ENCODE results near the gene PDZD8. TPM values are rescaled to one million over a fixed set of nuclear protein-coding genes. Genes with fewer than 3 reads are reported as not detected.
"Not testable (repeated sequence)": the region's sequence is repeated elsewhere in the genome, so short reads cannot be mapped to it uniquely, and the experiment has no call there.

The PDZD8 gene
- total and polyA plus RNA-seq, 9 donors, result 8.0 to 49.6 (median 35.6) TPM

DNA sequence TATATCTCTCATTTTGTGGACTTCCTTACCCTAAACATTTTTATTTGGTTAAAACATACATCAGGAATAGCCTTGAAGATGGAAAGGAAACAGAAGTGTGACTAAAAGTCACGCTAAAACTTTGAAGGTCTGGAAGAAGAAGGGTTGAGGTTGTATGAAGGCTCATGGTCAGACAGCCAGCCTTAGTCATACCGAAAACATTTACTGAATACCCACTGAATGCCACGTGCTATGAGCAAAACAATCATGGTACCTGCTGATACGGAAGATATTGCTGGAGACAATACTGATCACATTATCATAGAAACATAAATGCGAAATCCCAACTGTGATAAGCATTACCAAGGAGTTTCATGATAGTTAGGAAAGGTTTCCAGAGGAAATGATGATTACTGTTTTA, 64.0 kb downstream of the PDZD8 start:
- DNase-seq, result no peak
- TF ChIP-seq EP300 (IDR thresholded peaks at IDR 0.05) (no peak), POLR2A (IDR thresholded peaks at IDR 0.05) (no peak)
- intact Hi-C loops (cut with DNase I), result no loop called here
- Histone ChIP-seq H3K4me1 (ENCODE audit: insufficient read depth) (no peaks in the 10 kb centered on the region), H3K9me3 (no peaks in the 10 kb centered on the region), H3K36me3 (no peaks in the 10 kb centered on the region), H3K27me3 (no peaks in the 10 kb centered on the region), H3K4me3 (no peak overlapping the region), H3K27ac (no peak overlapping the region)
- WGBS, 3 donors, result 94 to 97% (median 94%) methylated on average over 5 of the region's 5 CpGs

DNA sequence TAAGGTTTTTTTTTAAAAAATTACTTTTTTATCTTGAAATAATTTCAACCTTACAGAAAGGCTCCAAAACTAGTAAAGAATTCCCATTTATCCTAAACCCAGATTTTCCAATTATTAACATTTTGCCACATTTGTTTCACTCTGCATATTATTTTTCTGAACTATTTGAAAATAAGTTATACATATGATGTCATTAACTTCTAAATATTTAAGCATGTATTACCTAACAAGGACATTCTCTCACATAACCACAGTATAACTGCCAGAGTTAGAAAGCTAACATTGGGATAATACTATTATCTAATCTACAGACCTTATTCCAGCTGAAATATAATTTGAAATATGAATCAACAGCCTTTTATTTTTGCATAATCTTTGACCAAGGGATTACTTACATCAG, 68.6 kb downstream of the PDZD8 start:
- TF ChIP-seq, protein P1, sequence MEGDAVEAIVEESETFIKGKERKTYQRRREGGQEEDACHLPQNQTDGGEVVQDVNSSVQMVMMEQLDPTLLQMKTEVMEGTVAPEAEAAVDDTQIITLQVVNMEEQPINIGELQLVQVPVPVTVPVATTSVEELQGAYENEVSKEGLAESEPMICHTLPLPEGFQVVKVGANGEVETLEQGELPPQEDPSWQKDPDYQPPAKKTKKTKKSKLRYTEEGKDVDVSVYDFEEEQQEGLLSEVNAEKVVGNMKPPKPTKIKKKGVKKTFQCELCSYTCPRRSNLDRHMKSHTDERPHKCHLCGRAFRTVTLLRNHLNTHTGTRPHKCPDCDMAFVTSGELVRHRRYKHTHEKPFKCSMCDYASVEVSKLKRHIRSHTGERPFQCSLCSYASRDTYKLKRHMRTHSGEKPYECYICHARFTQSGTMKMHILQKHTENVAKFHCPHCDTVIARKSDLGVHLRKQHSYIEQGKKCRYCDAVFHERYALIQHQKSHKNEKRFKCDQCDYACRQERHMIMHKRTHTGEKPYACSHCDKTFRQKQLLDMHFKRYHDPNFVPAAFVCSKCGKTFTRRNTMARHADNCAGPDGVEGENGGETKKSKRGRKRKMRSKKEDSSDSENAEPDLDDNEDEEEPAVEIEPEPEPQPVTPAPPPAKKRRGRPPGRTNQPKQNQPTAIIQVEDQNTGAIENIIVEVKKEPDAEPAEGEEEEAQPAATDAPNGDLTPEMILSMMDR (IDR thresholded peaks at IDR 0.05), result no peak
- TF ChIP-seq POLR2A (IDR thresholded peaks at IDR 0.05), result no peak
- TF ChIP-seq EP300 (IDR thresholded peaks at IDR 0.05), result no peak
- no peaks in the 10 kb centered on the region for H3K27me3 ChIP-seq
- H3K4me3 ChIP-seq, result no peak overlapping the region
- no peaks in the 10 kb centered on the region for H3K36me3 ChIP-seq
- H3K4me1 ChIP-seq (ENCODE audit: insufficient read depth), result no peaks in the 10 kb centered on the region
- no peaks in the 10 kb centered on the region for H3K9me3 ChIP-seq
- DNase-seq, result no peak
- no peak overlapping the region for H3K27ac ChIP-seq
- intact Hi-C loops (cut with DNase I), result no loop called here

DNA sequence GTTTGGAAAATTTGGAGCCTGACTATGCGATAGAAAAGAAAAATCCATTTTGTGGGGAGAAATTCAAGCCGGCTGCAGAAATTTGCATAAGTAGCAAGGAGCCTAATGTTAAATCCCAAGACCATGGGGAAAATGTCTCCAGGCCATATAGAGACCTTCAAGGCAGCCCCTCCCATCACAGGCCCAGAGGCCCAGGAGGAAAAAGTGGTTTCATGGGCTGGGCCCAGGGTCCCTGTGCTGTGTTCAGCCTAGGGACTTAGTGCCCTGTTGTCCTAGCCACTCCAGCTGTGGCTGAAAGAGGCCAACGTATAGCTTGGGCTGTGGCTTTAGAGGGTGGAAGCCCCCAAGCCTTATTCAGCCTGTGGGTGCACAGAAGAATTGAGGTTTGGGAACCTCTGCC, 71.8 kb downstream of the PDZD8 start:
- H3K4me1 ChIP-seq (ENCODE audit: insufficient read depth); H3K36me3 ChIP-seq; H3K27ac ChIP-seq; H3K4me3 ChIP-seq; H3K27me3 ChIP-seq; H3K9me3 ChIP-seq; intact Hi-C loops (cut with DNase I); DNase-seq: not testable (repeated sequence)
- 98 to 100% (median 99%) methylated on average over 3 of the region's 3 CpGs for WGBS, 3 donors

DNA sequence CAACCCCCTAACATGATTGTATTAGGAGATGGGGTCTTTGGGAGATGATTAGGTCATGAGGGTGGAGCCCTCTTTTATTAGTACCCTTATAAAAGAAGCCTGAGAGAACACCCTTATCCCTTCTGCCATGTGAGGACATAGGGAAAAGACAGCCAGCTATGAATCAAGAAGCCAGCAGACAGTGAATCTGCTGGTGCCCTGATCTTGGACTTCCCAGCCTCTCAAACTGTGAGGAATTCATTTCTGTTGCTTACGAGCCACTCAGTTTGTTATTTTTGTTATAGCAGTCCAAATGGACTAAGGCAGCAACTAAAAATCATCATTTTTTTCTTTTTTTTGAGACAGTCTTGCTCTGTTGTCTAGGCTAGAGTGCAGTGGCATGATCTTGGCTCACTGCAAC, 74.6 kb downstream of the PDZD8 start:
- no peaks in the 10 kb centered on the region for H3K9me3 ChIP-seq
- no peaks in the 10 kb centered on the region for H3K4me1 ChIP-seq (ENCODE audit: insufficient read depth)
- intact Hi-C loops (cut with DNase I), result no loop called here
- H3K27me3 ChIP-seq, result no peaks in the 10 kb centered on the region
- no peak overlapping the region for H3K27ac ChIP-seq
- TF ChIP-seq POLR2A (IDR thresholded peaks at IDR 0.05), result no peak
- no peak for TF ChIP-seq EP300 (IDR thresholded peaks at IDR 0.05)
- TF ChIP-seq, protein P1 (IDR thresholded peaks at IDR 0.05), result no peak
- DNase-seq, result no peak
- H3K4me3 ChIP-seq, result no peak overlapping the region
- no peaks in the 10 kb centered on the region for H3K36me3 ChIP-seq
- WGBS, 3 donors, result 80 to 97% (median 85%) methylated on average over 1 of the region's 1 CpG

DNA sequence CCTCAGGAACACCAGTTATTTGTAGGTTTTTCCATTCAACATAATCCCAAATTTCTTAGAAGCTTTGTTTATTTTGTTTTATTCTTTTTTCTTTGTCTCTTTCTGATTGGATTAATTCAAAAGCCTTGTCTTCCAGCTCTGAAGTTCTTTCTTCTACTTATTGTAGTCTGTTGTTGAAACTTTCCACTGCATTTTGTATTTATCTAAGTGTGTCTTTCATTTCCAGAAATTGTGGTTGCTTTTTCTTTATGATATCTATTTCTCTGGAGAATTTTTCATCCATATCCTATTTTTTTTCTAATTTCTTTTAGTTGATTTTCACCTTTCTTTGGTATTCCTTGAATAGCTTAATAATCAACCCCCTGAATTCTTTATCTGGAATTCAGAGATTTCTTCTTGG, 75.8 kb downstream of the PDZD8 start:
- no peaks in the 10 kb centered on the region for H3K27me3 ChIP-seq
- no peaks in the 10 kb centered on the region for H3K9me3 ChIP-seq
- H3K4me3 ChIP-seq, result no peak overlapping the region
- H3K36me3 ChIP-seq, result no peaks in the 10 kb centered on the region
- H3K27ac ChIP-seq, result no peak overlapping the region
- no peaks in the 10 kb centered on the region for H3K4me1 ChIP-seq (ENCODE audit: insufficient read depth)
- TF ChIP-seq, protein P1 (IDR thresholded peaks at IDR 0.05), result no peak
- TF ChIP-seq EP300 (IDR thresholded peaks at IDR 0.05) (no peak), POLR2A (IDR thresholded peaks at IDR 0.05) (no peak)
- DNase-seq, result no peak
- intact Hi-C loops (cut with DNase I), result loop anchor here in 1 of 4 donors (5.0 kb wide), 1 partner anchor 1923 kb away; no protein-coding TSS in a partner anchor

DNA sequence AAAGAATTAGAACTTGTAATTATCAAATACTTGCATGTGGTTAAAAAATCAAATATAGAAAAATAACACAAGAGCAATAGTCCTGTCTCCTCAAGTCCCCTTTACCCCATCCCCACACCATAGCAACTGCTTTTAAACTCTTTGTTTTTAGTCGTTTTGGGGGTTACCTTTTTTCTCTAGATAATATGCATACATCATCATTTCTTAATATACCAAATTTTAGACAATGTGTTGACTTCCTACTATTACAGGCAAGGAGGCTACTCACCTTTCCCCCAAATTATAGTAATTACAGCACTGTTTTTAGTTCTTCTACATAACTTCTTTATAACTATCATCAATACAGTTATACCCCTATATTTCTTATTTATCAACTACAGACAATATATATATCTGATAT, 77.0 kb downstream of the PDZD8 start:
- no peak for DNase-seq

More for the DNA sequence above, 77.0 kb downstream of the PDZD8 start:
- Histone ChIP-seq H3K27me3 (no peaks in the 10 kb centered on the region), H3K9me3 (no peaks in the 10 kb centered on the region), H3K4me1 (ENCODE audit: insufficient read depth) (no peaks in the 10 kb centered on the region), H3K36me3 (no peaks in the 10 kb centered on the region), H3K27ac (no peak overlapping the region), H3K4me3 (no peak overlapping the region)
- 76 to 87% (median 78%) methylated on average over 1 of the region's 1 CpG for WGBS, 3 donors
- intact Hi-C loops (cut with DNase I), result loop anchor here in 1 of 4 donors (5.0 kb wide), 1 partner anchor 1924 kb away; no protein-coding TSS in a partner anchor
- TF ChIP-seq, protein P1 (IDR thresholded peaks at IDR 0.05), result no peak
- TF ChIP-seq POLR2A (IDR thresholded peaks at IDR 0.05) (no peak), EP300 (IDR thresholded peaks at IDR 0.05) (no peak)
